Vagina (tissue), 2 donors: ENCODE results near the gene SEC14L5.

Experiments used
- POLR2A ChIP-seq, 2 donors: fragments of 450-650 bp; IDR thresholded peaks; one replicate each; pipeline ENCODE4 v1.6.1; 2017; ENCODE audit warnings: antibody characterized with exemption in 2 of 2, mild to moderate bottlenecking in 2 of 2, moderate library complexity in 2 of 2
- POLR2AphosphoS5 ChIP-seq, 2 donors: sonication (generic); formaldehyde crosslinking; IDR thresholded peaks; one replicate each; pipeline ENCODE4 v1.9.0; 2017; ENCODE audit warnings: antibody characterized with exemption in 2 of 2, mild to moderate bottlenecking in 2 of 2, low read depth in 1 of 2; ENCODE audit not compliant: insufficient read depth in 1 of 2
- TF ChIP-seq, protein P1 (sequence below), 3 experiments: fragments of 450-650 bp in 2 of 3; fragments of 200-600 bp in 1 of 3; sonication (generic) in 1 of 3; IDR thresholded peaks; one replicate each; pipeline ENCODE4 v1.5.1; 2017 to 2019; ENCODE audit warnings: antibody characterized with exemption in 3 of 3, mild to moderate bottlenecking in 2 of 3, moderate library complexity in 2 of 3

DNA sequence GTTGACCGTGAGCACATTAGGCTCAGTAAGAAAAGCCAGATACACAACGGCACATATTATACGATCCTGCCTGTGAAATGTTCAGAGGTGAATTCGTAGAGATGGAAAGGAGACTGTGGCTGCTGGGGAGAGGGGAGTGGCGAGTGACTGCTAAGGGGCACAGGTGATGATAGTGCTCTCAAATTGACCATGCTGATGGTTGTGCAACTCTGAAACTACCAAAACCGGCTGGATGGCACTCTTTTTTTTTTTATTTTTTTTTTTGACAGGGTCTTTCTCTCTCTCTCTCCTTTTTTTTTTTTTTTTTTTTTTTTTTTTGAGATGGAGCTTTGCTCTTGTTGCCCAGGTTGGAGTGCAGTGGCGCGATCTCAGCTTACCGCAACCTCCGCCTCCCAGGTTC, 8.1 kb upstream of the SEC14L5 start:
- no peak for TF ChIP-seq POLR2AphosphoS5 (IDR thresholded peaks at IDR 0.05; ENCODE audit: insufficient read depth in 1 of 2, low read depth in 1 of 2)
- TF ChIP-seq, protein P1, sequence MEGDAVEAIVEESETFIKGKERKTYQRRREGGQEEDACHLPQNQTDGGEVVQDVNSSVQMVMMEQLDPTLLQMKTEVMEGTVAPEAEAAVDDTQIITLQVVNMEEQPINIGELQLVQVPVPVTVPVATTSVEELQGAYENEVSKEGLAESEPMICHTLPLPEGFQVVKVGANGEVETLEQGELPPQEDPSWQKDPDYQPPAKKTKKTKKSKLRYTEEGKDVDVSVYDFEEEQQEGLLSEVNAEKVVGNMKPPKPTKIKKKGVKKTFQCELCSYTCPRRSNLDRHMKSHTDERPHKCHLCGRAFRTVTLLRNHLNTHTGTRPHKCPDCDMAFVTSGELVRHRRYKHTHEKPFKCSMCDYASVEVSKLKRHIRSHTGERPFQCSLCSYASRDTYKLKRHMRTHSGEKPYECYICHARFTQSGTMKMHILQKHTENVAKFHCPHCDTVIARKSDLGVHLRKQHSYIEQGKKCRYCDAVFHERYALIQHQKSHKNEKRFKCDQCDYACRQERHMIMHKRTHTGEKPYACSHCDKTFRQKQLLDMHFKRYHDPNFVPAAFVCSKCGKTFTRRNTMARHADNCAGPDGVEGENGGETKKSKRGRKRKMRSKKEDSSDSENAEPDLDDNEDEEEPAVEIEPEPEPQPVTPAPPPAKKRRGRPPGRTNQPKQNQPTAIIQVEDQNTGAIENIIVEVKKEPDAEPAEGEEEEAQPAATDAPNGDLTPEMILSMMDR (IDR thresholded peaks at IDR 0.05) = no peak
- TF ChIP-seq POLR2A (IDR thresholded peaks at IDR 0.05) = no peak
